Sciatic nerve (tissue), 2 donors: ENCODE results near the gene ADPRH. TPM values are rescaled to one million over a fixed set of nuclear protein-coding genes. Genes with fewer than 3 reads are reported as not detected.
A peak's percentile ranks its signal among the peaks of the same experiment; 100 is the strongest.
"Not testable (repeated sequence)": the region's sequence is repeated elsewhere in the genome, so short reads cannot be mapped to it uniquely, and the experiment has no call there.

Experiments used
- ATAC-seq: fragments of 200-7000 bp; cut with Tn5 transposase; one replicate; pipeline ENCODE4 v1.9.1; 2020; ENCODE audit warnings: mild to moderate bottlenecking, moderate library complexity
- DNase-seq: peaks from one replicate; pipeline ENCODE4 v3.0.0-alpha.2; 2020; ENCODE audit warnings: low spot score
- intact Hi-C: fragments of 100-400 bp; cut with DNase I; formaldehyde crosslinking; loops from one replicate; pipeline ENCODE4 v1.14.2; 2022
- total RNA-seq: library from RNA; stranded (reverse); fragmentation: NEBNext Ultra II Directional; extraction: Animal tissue kit (Norgen Biotek cat#: 25700); gene quantifications from one replicate; pipeline ENCODE4 v1.2.1, GENCODE V29; 2021
- donor health status: DM: no; HTN: no; CAD: no.
- donor health status: DM: no; HTN: no; CAD: no.

ADPRH gene
- total RNA-seq: 9.3 TPM

- ATAC-seq (peak; percentile 97), DNase-seq (peak; percentile 84)
- intact Hi-C loops: no loop called here
Observed at GRCh38 chr3:119579366-119580066, at the start of gene ADPRH. ADPRH (plus strand) TSS chr3:119579492; CDS start chr3:119582170, 2,678 bp downstream.

- intact Hi-C loops: no loop called here
- no peak for DNase-seq
- ATAC-seq: no peak
Observed at GRCh38 chr3:119529883-119530282, 49.4 kb upstream of the ADPRH start.

- ATAC-seq (no peak), DNase-seq (no peak)
- intact Hi-C loops: no loop called here
Observed at GRCh38 chr3:119530456-119530855, 48.8 kb upstream of the ADPRH start.

- no peak for DNase-seq
- no peak for ATAC-seq
- intact Hi-C loops: no loop called here
Observed at GRCh38 chr3:119531151-119531550, 48.1 kb upstream of the ADPRH start.

- DNase-seq (no peak), ATAC-seq (no peak)
- intact Hi-C loops: no loop called here
Observed at GRCh38 chr3:119534296-119534695, 45.0 kb upstream of the ADPRH start.

- no peak for DNase-seq
- ATAC-seq: no peak
- intact Hi-C loops: no loop called here
Observed at GRCh38 chr3:119536757-119537156, 42.5 kb upstream of the ADPRH start.

GRCh38 chr3:119538772-119539171, 40.5 kb upstream of the ADPRH start:
- intact Hi-C loops: no loop called here
- no peak for DNase-seq
- ATAC-seq: no peak

GRCh38 chr3:119541547-119541946, 37.7 kb upstream of the ADPRH start:
- intact Hi-C loops: no loop called here
- no peak for DNase-seq
- ATAC-seq: no peak

- DNase-seq: no peak
- intact Hi-C loops: no loop called here
- ATAC-seq: no peak
Observed at GRCh38 chr3:119542168-119542767, 37.0 kb upstream of the ADPRH start.

- ATAC-seq (no peak), DNase-seq (no peak)
- intact Hi-C loops: no loop called here
Observed at GRCh38 chr3:119543147-119543546, 36.1 kb upstream of the ADPRH start.

- DNase-seq (no peak), ATAC-seq (no peak)
- intact Hi-C loops: no loop called here
Observed at GRCh38 chr3:119547227-119547626, 32.1 kb upstream of the ADPRH start.

- intact Hi-C loops: no loop called here
- ATAC-seq: no peak
- DNase-seq: no peak
Observed at GRCh38 chr3:119548341-119548740, 31.0 kb upstream of the ADPRH start.

- DNase-seq (no peak), ATAC-seq (no peak)
- intact Hi-C loops: no loop called here
Observed at GRCh38 chr3:119550192-119550910, 28.9 kb upstream of the ADPRH start.

GRCh38 chr3:119551598-119551997, 27.7 kb upstream of the ADPRH start:
- ATAC-seq (no peak), DNase-seq (no peak)

GRCh38 chr3:119552928-119553327, 26.4 kb upstream of the ADPRH start:
- DNase-seq, ATAC-seq, intact Hi-C loops: not testable (repeated sequence)

More at GRCh38 chr3:119551598-119551997, 27.7 kb upstream of the ADPRH start:
- intact Hi-C loops: no loop called here

- no peak for ATAC-seq
- intact Hi-C loops: no loop called here
- DNase-seq: no peak
Observed at GRCh38 chr3:119553823-119554415, 25.4 kb upstream of the ADPRH start.

GRCh38 chr3:119555309-119555735, 24.0 kb upstream of the ADPRH start:
- ATAC-seq (peak; percentile 72), DNase-seq (no peak)
- intact Hi-C loops: no loop called here

GRCh38 chr3:119555929-119556328, 23.4 kb upstream of the ADPRH start:
- DNase-seq: no peak
- ATAC-seq: no peak
- intact Hi-C loops: no loop called here

GRCh38 chr3:119557192-119557876, 22.0 kb upstream of the ADPRH start:
- DNase-seq: no peak
- intact Hi-C loops: no loop called here
- no peak for ATAC-seq
